IPS-20b (cell line): ENCODE data around the gene TOB1.
A peak's percentile ranks its signal among the peaks of the same experiment; 100 is the strongest.

ENCODE experiments used
- H3K27ac ChIP-seq: one replicate; pipeline ENCODE4 v1.5.1; 2013; ENCODE audit warnings: low read length
- H3K27me3 ChIP-seq: 2 replicates; pipeline ENCODE4 v1.6.1; 2013; ENCODE audit warnings: mild to moderate bottlenecking, low read length, inconsistent platforms; ENCODE audit not compliant: insufficient read depth
- H3K36me3 ChIP-seq: 2 replicates; pipeline ENCODE4 v1.6.1; 2013; ENCODE audit warnings: low read depth, mild to moderate bottlenecking, inconsistent platforms, low read length, moderate library complexity; ENCODE audit not compliant: insufficient read depth
- H3K4me1 ChIP-seq: 2 replicates; pipeline ENCODE4 v1.6.1; 2013; ENCODE audit warnings: mild to moderate bottlenecking, control low read depth, inconsistent platforms, low read length, moderate library complexity; ENCODE audit not compliant: insufficient read depth
- H3K4me3 ChIP-seq: 2 replicates; pipeline ENCODE4 v1.5.1; 2013; ENCODE audit warnings: mild to moderate bottlenecking, low read length, inconsistent platforms
- H3K9ac ChIP-seq: 2 replicates; pipeline ENCODE4 v1.6.1; 2013; ENCODE audit warnings: low read depth, mild to moderate bottlenecking, inconsistent platforms, low read length, moderate library complexity
- H3K9me3 ChIP-seq: 2 replicates; pipeline ENCODE4 v1.6.1; 2013; ENCODE audit warnings: mild to moderate bottlenecking, low read depth, low read length, inconsistent platforms; ENCODE audit not compliant: insufficient read depth

TOB1 gene

DNA sequence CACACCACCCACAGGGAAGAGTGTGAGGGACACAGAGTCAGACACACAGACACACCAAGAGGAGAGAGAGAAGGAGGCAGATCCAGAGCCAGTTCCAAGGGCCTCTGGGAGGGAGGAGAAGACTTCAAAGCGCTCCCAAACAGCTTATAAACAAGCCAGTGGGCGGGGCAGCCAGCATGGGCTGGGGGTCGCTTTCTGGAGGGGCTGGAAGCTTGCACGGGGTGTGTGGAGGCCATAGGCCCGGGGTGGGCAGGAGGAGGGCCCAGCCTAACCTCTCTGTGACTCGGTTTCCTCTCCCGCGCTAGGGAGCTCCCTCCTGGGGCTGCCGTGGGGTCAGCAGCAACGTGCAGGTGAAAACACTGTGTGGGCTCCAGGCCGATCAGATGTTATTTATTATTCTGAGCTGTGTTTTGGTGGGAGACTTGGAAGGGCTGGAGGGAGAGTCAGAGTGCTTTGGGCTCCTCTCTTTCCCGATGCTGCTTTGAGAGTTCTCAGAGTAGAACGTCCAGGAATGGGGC, 33.2 kb downstream of the TOB1 start:
- Histone ChIP-seq H3K9ac (no peak overlapping the region), H3K4me3 (no peak overlapping the region), H3K4me1 (peaks cover 33% of the 10 kb centered on the region), H3K27me3 (no peaks in the 10 kb centered on the region), H3K27ac (no peak overlapping the region), H3K36me3 (no peaks in the 10 kb centered on the region), H3K9me3 (no peaks in the 10 kb centered on the region)

DNA sequence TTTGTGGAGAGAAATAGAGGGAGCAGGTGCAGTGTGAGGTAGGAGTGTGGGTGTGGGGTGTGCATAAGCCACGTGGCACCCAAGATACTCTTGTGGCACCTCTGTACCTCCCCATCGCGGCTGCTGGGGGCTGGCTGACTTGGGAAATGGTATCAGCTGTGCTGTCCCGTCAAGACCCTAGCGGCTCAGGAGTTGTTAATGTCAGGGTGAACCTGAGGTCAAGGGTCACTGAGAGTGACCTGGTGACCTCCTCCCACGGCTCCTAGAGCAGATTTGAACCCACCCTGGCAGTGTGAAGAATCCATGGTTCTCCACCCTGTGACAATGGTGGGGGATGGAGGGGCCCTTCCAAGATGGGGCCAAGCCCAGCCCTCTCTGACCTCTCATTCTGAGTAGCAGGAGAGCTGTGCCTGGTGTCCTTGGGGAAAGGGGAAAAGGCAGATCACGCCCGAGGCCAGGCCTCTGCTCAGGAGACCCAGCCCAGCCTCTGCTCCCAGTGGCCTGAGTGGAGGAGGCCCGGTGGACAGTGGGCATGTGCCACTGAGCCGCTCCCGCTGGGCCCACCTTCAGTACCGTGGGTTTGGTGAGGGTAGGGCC, 33.8 kb downstream of the TOB1 start:
- H3K9ac ChIP-seq: no peak overlapping the region
- H3K36me3 ChIP-seq: no peaks in the 10 kb centered on the region
- H3K9me3 ChIP-seq: no peaks in the 10 kb centered on the region
- H3K27ac ChIP-seq: no peak overlapping the region
- no peak overlapping the region for H3K4me3 ChIP-seq
- H3K27me3 ChIP-seq: no peaks in the 10 kb centered on the region
- H3K4me1 ChIP-seq: peaks cover 30% of the 10 kb centered on the region

DNA sequence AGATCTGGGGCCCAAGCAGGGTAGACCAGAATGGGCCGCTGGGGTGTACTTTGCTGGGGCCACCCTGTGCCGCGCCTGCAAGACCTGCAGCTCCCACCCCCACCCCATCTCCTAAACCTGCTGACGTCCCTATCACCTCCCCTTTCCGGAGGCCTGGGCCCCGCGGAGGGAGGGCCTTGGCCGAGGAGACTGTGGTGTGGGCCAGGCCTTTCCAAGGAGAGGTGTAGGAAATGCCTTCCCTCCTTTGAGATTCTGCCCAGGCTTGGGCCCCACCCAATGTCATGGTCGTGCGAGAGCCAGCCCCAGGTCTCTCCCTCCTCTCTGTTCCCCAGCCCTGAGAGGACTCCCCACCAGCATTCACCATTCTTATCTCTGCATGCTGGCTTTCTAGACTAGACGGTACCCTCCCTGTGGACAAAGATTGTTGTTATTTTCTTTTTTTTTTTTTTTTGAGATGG, 34.7 kb downstream of the TOB1 start:
- no peak overlapping the region for H3K9ac ChIP-seq
- H3K9me3 ChIP-seq: no peaks in the 10 kb centered on the region
- no peaks in the 10 kb centered on the region for H3K27me3 ChIP-seq
- no peaks in the 10 kb centered on the region for H3K36me3 ChIP-seq
- no peak overlapping the region for H3K27ac ChIP-seq
- H3K4me1 ChIP-seq: peaks cover 30% of the 10 kb centered on the region
- H3K4me3 ChIP-seq: no peak overlapping the region

DNA sequence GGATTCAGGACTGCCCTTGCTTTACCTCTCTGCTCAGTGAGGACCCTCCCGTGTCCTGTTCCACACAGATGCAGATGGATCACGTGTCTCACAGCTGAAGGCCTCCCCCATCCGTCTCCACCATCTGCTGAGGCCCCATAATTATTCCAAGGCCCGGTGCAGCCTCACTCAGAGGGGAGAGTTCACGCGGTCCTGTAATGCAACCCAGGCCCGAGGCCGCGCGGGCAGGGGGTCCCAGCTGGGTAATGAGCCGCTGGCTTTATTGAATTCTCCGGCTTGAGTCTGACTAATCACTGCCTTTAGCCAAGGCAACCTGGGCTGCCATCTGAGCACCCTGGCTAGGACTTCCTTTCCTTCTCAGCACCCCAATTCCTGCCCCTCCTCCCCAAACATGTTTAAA, 35.2 kb downstream of the TOB1 start:
- no peak overlapping the region for H3K9ac ChIP-seq
- H3K4me1 ChIP-seq: peaks cover 30% of the 10 kb centered on the region
- H3K36me3 ChIP-seq: no peaks in the 10 kb centered on the region
- H3K27ac ChIP-seq: no peak overlapping the region
- no peak overlapping the region for H3K4me3 ChIP-seq
- no peaks in the 10 kb centered on the region for H3K27me3 ChIP-seq
- no peaks in the 10 kb centered on the region for H3K9me3 ChIP-seq

DNA sequence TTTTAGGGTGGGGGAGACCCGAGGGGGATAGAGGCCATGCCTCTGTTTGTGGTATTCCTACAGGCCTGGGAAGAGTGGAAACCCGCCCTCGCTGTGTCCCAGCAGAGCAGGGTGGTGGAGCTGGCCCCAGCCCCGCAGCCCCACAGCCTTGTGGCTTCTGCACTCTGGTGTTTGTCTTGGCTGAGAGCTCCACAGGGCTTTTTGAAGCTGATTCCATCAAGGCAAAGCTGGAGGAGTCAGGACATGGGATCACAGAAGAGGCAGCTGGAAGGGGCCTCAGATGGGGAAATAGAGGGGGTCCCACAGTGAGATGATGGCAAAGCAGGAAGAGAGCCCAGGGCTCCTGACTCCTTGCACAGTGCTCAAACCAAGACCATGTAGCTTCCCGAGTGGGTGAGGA, 35.8 kb downstream of the TOB1 start:
- H3K9ac ChIP-seq: no peak overlapping the region
- no peak overlapping the region for H3K27ac ChIP-seq
- no peaks in the 10 kb centered on the region for H3K36me3 ChIP-seq
- H3K4me3 ChIP-seq: no peak overlapping the region
- peaks cover 30% of the 10 kb centered on the region for H3K4me1 ChIP-seq
- H3K27me3 ChIP-seq: no peaks in the 10 kb centered on the region
- H3K9me3 ChIP-seq: no peaks in the 10 kb centered on the region

DNA sequence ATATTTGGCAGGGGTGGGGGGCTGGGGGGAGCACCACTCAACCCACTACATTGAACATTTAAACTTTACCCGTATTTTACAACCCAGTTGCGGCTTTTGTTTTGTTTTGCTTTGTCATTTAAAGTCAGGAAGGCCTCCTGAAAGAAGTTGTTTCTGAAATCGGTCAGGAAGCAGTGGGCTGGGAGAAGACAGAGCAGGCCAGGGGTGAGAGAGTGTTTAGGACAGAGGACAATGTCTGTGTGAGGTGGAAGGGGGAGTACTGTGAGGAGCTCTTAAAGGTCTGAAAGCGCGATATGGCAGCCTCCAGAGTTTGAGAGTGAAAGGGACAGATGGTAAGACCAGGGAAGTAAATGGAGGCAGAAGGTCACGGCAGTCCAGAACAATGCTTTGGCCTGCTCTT, 36.8 kb downstream of the TOB1 start:
- Histone ChIP-seq H3K9ac (peak overlapping the region; percentile 29; the same call in 1 of the 2 replicates), H3K9me3 (no peaks in the 10 kb centered on the region), H3K36me3 (no peaks in the 10 kb centered on the region)

DNA sequence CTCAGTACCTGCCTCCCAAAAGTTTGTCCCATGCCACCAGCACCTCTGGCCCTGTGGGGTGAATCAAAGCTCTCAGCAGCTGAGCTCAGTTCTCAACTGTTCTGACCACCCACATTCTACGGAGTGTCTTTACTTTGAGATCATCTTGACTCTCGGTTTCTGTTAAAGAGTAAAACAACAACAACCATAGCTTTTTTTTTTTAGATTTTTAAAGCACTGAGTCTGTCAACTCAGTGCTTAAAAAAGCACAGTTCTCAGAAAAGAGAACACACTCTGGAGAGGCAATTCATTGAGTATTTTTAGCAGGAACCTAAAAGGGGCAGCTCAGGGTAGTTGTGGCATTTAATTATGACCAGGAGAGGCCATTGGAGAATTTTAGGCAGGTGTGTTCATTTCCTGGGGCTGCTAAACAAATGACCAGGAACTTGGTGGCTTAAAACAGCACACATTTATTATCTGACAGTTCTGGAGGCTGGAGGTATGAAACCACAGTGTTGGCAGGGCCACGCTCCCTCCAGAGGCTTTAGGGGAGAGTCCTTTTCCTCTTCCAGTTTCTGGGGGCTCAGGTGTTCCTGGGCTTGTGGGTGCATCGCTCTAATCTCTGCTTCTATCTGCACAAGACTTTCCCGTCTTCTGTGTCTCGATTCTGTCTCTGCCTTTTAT, 37.5 kb downstream of the TOB1 start:
- Histone ChIP-seq H3K27ac (no peak overlapping the region), H3K4me1 (peaks cover 20% of the 10 kb centered on the region), H3K9me3 (no peaks in the 10 kb centered on the region), H3K4me3 (no peak overlapping the region), H3K27me3 (no peaks in the 10 kb centered on the region), H3K36me3 (no peaks in the 10 kb centered on the region), H3K9ac (peak overlapping the region; percentile 29; the same call in 1 of the 2 replicates)

More for the DNA sequence above, 36.8 kb downstream of the TOB1 start:
- no peak overlapping the region for H3K27ac ChIP-seq
- no peak overlapping the region for H3K4me3 ChIP-seq
- H3K27me3 ChIP-seq: no peaks in the 10 kb centered on the region
- peaks cover 23% of the 10 kb centered on the region for H3K4me1 ChIP-seq

DNA sequence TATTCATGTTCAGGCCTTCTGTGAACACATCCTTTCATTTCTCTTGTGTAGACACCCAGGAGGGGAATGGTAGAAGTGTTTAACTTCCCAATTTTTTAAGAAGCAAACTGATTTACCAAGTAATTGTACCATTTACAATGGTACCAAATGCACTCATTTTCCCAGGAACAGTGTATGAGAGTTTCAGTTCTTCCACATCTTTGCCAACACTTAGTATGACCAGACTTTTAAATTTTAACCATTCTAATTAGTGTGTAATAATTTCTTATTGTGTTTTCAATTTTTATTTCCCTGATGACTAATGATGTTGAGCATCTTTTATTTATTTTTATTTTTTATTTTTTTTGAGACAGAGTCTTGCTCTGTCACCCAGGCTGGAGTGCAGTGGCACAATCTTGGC, 41.0 kb downstream of the TOB1 start:
- Histone ChIP-seq H3K4me3 (no peak overlapping the region), H3K4me1 (peaks cover 11% of the 10 kb centered on the region), H3K27me3 (no peaks in the 10 kb centered on the region), H3K27ac (no peak overlapping the region), H3K9me3 (no peaks in the 10 kb centered on the region), H3K9ac (no peak overlapping the region), H3K36me3 (no peaks in the 10 kb centered on the region)

DNA sequence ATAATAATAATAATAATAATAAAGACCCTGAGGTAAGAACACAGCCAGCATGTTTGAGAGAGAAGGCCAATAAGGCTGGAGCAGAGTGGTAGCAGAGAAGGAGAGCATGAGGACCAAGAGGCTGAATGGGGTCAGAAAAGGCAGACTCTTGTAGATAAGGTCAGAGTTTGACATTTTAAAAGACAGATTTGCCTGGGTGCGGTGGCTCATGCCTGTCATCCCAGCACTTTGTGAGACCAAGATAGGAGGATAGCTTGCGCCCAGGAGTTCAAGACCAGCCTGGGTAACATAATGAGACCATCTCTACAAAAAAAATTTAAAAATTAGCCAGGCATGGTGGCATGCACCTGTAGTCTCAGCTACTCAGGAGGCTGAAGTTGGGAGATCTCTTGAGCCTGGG, 41.7 kb downstream of the TOB1 start:
- no peak overlapping the region for H3K4me3 ChIP-seq
- H3K4me1 ChIP-seq: peaks cover 8% of the 10 kb centered on the region
- no peaks in the 10 kb centered on the region for H3K36me3 ChIP-seq
- H3K27me3 ChIP-seq: no peaks in the 10 kb centered on the region
- H3K9ac ChIP-seq: no peak overlapping the region
- no peaks in the 10 kb centered on the region for H3K9me3 ChIP-seq
- H3K27ac ChIP-seq: no peak overlapping the region

DNA sequence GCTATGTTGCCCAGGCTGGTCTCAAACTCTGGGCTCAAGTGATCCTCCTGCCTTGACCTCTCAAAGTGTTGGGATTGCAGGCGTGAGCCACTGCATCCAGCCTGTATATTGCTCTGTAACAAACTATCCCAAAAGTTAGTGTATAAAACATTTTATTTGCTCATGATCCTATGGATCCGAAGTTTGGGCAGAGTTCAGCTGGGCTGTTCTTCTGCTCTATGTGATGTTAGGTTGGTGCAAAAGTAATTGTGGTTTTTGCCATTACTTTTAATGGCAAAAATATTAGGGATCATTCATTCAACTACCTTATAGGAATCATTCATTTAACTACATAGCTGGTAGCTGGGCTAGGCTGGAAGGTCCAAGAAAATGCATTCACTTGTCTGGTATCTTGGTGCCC, 43.6 kb downstream of the TOB1 start:
- Histone ChIP-seq H3K27me3 (no peaks in the 10 kb centered on the region), H3K9me3 (no peaks in the 10 kb centered on the region), H3K36me3 (no peaks in the 10 kb centered on the region)

DNA sequence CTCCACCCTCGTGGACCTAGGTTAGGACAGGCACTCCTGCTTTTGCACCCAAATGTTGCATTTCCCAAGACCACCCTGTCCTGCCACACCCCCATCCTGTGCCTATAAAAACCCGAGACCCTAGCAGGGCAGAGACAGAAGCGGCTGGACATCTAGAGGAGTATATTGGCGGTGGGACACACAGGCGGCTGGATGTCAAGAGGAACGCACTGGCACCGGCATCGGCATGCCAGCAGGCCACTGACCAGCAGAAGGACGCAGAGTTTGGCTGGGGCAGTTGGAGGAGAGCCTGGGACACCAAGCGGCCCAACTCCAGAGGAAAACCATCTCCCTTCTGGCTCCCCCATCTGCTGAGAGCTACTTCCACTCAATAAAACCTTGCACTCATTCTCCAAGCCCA, 45.5 kb downstream of the TOB1 start:
- H3K36me3 ChIP-seq: no peaks in the 10 kb centered on the region
- no peaks in the 10 kb centered on the region for H3K4me1 ChIP-seq
- no peak overlapping the region for H3K9ac ChIP-seq
- H3K9me3 ChIP-seq: no peaks in the 10 kb centered on the region
- H3K4me3 ChIP-seq: no peak overlapping the region
- no peaks in the 10 kb centered on the region for H3K27me3 ChIP-seq
- no peak overlapping the region for H3K27ac ChIP-seq

More for the DNA sequence above, 43.6 kb downstream of the TOB1 start:
- Histone ChIP-seq H3K4me1 (no peaks in the 10 kb centered on the region), H3K9ac (no peak overlapping the region), H3K27ac (no peak overlapping the region), H3K4me3 (no peak overlapping the region)
